Caki2 (cell line): ENCODE data around the gene ALDOC. TPM values are rescaled to one million over a fixed set of nuclear protein-coding genes. Genes with fewer than 3 reads are reported as not detected.

Experiments
- DNase-seq: peaks from one replicate; pipeline ENCODE4 v3.0.0-alpha.2; 2015; ENCODE audit warnings: low read depth
- in situ Hi-C: cut with HindIII; loops from 2 replicates; pipeline ENCODE4 v1.10.0; 2016; ENCODE audit warnings: low sequenced_read_pairs, low pct_unique_long_range_greater_than_20kb, mixed read lengths
- total RNA-seq: library from RNA; depleted of rRNA; stranded (reverse); fragments of >200 nt; shearing (Covaris generic); gene quantifications from 2 replicates; pipeline ENCODE4 v1.2.3, GENCODE V29; 2014; ENCODE audit warnings: low replicate concordance

ALDOC gene
- total RNA-seq, 1 experiment from 2014 or later = 219 TPM

- in situ Hi-C loops = no loop called here
- DNase-seq = no peak
These were observed 36.5 kb downstream of the ALDOC start for GRCh38 chr17:28540231-28540630.

- DNase-seq = no peak
These were observed 38.3 kb downstream of the ALDOC start for GRCh38 chr17:28538296-28538895.

GRCh38 chr17:28537219-28537610 lies 39.5 kb downstream of the ALDOC start:
- no peak for DNase-seq
- in situ Hi-C loops = no loop called here

More at GRCh38 chr17:28538296-28538895, 38.3 kb downstream of the ALDOC start:
- in situ Hi-C loops = no loop called here

- in situ Hi-C loops = no loop called here
These were observed 40.0 kb downstream of the ALDOC start for GRCh38 chr17:28536532-28537218.

GRCh38 chr17:28534740-28535375 lies 41.8 kb downstream of the ALDOC start:
- in situ Hi-C loops = no loop called here
- no peak for DNase-seq

More at GRCh38 chr17:28536532-28537218, 40.0 kb downstream of the ALDOC start:
- DNase-seq = no peak

GRCh38 chr17:28533091-28533807 lies 43.4 kb downstream of the ALDOC start:
- in situ Hi-C loops = no loop called here
- peak; percentile 61 for DNase-seq

- no peak for DNase-seq
- in situ Hi-C loops = no loop called here
These were observed 44.4 kb downstream of the ALDOC start for GRCh38 chr17:28532050-28532960.

GRCh38 chr17:28530926-28531325 lies 45.8 kb downstream of the ALDOC start:
- no peak for DNase-seq
- in situ Hi-C loops = no loop called here

GRCh38 chr17:28530250-28530649 lies 46.4 kb downstream of the ALDOC start:
- in situ Hi-C loops = no loop called here
- no peak for DNase-seq

GRCh38 chr17:28529013-28529400 lies 47.7 kb downstream of the ALDOC start:
- no peak for DNase-seq

GRCh38 chr17:28528327-28529012 lies 48.2 kb downstream of the ALDOC start:
- no peak for DNase-seq
- in situ Hi-C loops = no loop called here

More at GRCh38 chr17:28529013-28529400, 47.7 kb downstream of the ALDOC start:
- in situ Hi-C loops = no loop called here

- no peak for DNase-seq
- in situ Hi-C loops = no loop called here
These were observed 48.8 kb downstream of the ALDOC start for GRCh38 chr17:28527859-28528258.

- in situ Hi-C loops = no loop called here
- no peak for DNase-seq
These were observed 49.5 kb downstream of the ALDOC start for GRCh38 chr17:28527181-28527681.

- in situ Hi-C loops = no loop called here
- no peak for DNase-seq
These were observed 50.3 kb downstream of the ALDOC start for GRCh38 chr17:28526381-28526780.

GRCh38 chr17:28524476-28525424 lies 51.9 kb downstream of the ALDOC start:
- in situ Hi-C loops = no loop called here
- peak; percentile 81 for DNase-seq

GRCh38 chr17:28523876-28524275 lies 52.8 kb downstream of the ALDOC start:
- in situ Hi-C loops = no loop called here
- DNase-seq = no peak
